HFF-Myc (cell line): Measurements from ENCODE around the gene NAP1L1.
"Not testable (repeated sequence)": the region's sequence is repeated elsewhere in the genome, so short reads cannot be mapped to it uniquely, and the experiment has no call there.

Experiments
- DNase-seq: peaks from one replicate; pipeline ENCODE4 v3.0.0-alpha.2; 2011; ENCODE audit warnings: low read depth; ENCODE audit errors: extremely low read depth
- H3K4me3 ChIP-seq: replicated peaks from 2 replicates; pipeline ENCODE4 v1.5.1; 2011; ENCODE audit warnings: low read depth, mild to moderate bottlenecking, control low read depth, low read length
- CTCF ChIP-seq: IDR thresholded peaks from 2 replicates; pipeline ENCODE4 v1.5.1; 2012; ENCODE audit warnings: mild to moderate bottlenecking, low read depth, low read length, control low read depth; ENCODE audit errors: missing control alignments

Gene NAP1L1

GRCh38 chr12:75991753-75992152 is 92.7 kb downstream of the NAP1L1 start:
- no peak for DNase-seq
- H3K4me3 ChIP-seq: no peak overlapping the region
- TF ChIP-seq CTCF: no peak

GRCh38 chr12:75990189-75990912 is 94.1 kb downstream of the NAP1L1 start:
- H3K4me3 ChIP-seq: no peak overlapping the region
- TF ChIP-seq CTCF: no peak
- no peak for DNase-seq

- not testable (repeated sequence) for H3K4me3 ChIP-seq, DNase-seq
These were observed 96.8 kb downstream of the NAP1L1 start for GRCh38 chr12:75987709-75988108.
